Chondrocyte (in vitro differentiated cells): ENCODE data around the gene SPNS1. TPM values are rescaled to one million over a fixed set of nuclear protein-coding genes. Genes with fewer than 3 reads are reported as not detected.

Source experiments
- DNase-seq: peaks from one replicate; pipeline ENCODE4 v3.0.0; 2021; ENCODE audit warnings: mixed read lengths, low spot score
- H3K27ac Mint-ChIP-seq: one replicate; pipeline ENCODE4 v1.8.0; 2021; ENCODE audit warnings: mild to moderate bottlenecking, moderate library complexity, mixed read lengths; ENCODE audit not compliant: unreplicated experiment
- H3K27me3 Mint-ChIP-seq: 2 replicates; pipeline ENCODE4 v1.8.0; 2021; ENCODE audit warnings: low read depth, mixed read lengths
- H3K36me3 Mint-ChIP-seq: 2 replicates; pipeline ENCODE4 v1.8.0; 2021; ENCODE audit warnings: low read depth, mixed read lengths
- H3K4me1 Mint-ChIP-seq: 2 replicates; pipeline ENCODE4 v1.8.0; 2021; ENCODE audit warnings: low read depth, mild to moderate bottlenecking, mixed read lengths
- H3K4me3 Mint-ChIP-seq: one replicate; pipeline ENCODE4 v1.8.0; 2021; ENCODE audit warnings: mild to moderate bottlenecking, moderate library complexity, mixed read lengths; ENCODE audit not compliant: unreplicated experiment
- H3K9me3 Mint-ChIP-seq: 2 replicates; pipeline ENCODE4 v1.8.0; 2021; ENCODE audit warnings: low read depth, mixed read lengths
- CTCF ChIP-seq: fragments of 200-600 bp; sonication (generic); IDR thresholded peaks from 2 replicates; pipeline ENCODE4 v1.5.0; 2021; ENCODE audit warnings: antibody characterized with exemption, mild to moderate bottlenecking, moderate library complexity
- total RNA-seq: library from RNA; stranded (reverse); gene quantifications from 3 replicates; pipeline ENCODE4 v1.2.1, GENCODE V29; 2021

SPNS1 gene
- total RNA-seq, 1 donor from 2014 or later = 60.8 TPM

- no peak overlapping the region for H3K4me3 Mint-ChIP-seq
- no peak for DNase-seq
- no peaks in the 10 kb centered on the region for H3K9me3 Mint-ChIP-seq
- peaks cover 3% of the 10 kb centered on the region for H3K27me3 Mint-ChIP-seq
- no peak overlapping the region for H3K27ac Mint-ChIP-seq
- TF ChIP-seq CTCF = no peak
- H3K4me1 Mint-ChIP-seq = peaks cover 4% of the 10 kb centered on the region
- peaks cover 2% of the 10 kb centered on the region for H3K36me3 Mint-ChIP-seq
Observed at GRCh38 chr16:28930652-28931051, 43.9 kb upstream of the SPNS1 start.

GRCh38 chr16:28931801-28932225, 42.8 kb upstream of the SPNS1 start, which contains the start of gene CD19:
CD19 (plus strand) TSS chr16:28931971; CDS start chr16:28932001, 30 bp downstream.
- DNase-seq = no peak
- TF ChIP-seq CTCF = no peak
- H3K27me3 Mint-ChIP-seq = peaks cover 3% of the 10 kb centered on the region
- no peak within 1 kb of the TSS for H3K27ac Mint-ChIP-seq
- H3K4me3 Mint-ChIP-seq = no peak within 1 kb of the TSS
- no peaks in the 10 kb centered on the region for H3K4me1 Mint-ChIP-seq
- peaks cover 2% of the 10 kb centered on the region for H3K36me3 Mint-ChIP-seq
- H3K9me3 Mint-ChIP-seq = no peaks in the 10 kb centered on the region

- Mint-ChIP-seq H3K4me1 (no peaks in the 10 kb centered on the region), H3K27me3 (peaks cover 3% of the 10 kb centered on the region), H3K27ac (no peak overlapping the region), H3K36me3 (peaks cover 2% of the 10 kb centered on the region), H3K4me3 (no peak overlapping the region), H3K9me3 (no peaks in the 10 kb centered on the region)
- DNase-seq = no peak
- TF ChIP-seq CTCF = no peak
Observed at GRCh38 chr16:28932339-28933141, 42.0 kb upstream of the SPNS1 start.

DNA sequence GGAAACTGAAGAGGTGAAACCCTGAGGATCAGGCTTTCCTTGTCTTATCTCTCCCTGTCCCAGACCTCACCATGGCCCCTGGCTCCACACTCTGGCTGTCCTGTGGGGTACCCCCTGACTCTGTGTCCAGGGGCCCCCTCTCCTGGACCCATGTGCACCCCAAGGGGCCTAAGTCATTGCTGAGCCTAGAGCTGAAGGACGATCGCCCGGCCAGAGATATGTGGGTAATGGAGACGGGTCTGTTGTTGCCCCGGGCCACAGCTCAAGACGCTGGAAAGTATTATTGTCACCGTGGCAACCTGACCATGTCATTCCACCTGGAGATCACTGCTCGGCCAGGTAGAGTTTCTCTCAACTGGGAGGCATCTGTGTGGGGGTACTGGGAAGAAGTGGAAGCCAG, 41.4 kb upstream of the SPNS1 start:
- Mint-ChIP-seq H3K4me3 (no peak overlapping the region), H3K4me1 (no peaks in the 10 kb centered on the region), H3K9me3 (no peaks in the 10 kb centered on the region), H3K27me3 (peaks cover 3% of the 10 kb centered on the region), H3K36me3 (peaks cover 2% of the 10 kb centered on the region), H3K27ac (no peak overlapping the region)
- DNase-seq = no peak
- no peak for TF ChIP-seq CTCF

DNA sequence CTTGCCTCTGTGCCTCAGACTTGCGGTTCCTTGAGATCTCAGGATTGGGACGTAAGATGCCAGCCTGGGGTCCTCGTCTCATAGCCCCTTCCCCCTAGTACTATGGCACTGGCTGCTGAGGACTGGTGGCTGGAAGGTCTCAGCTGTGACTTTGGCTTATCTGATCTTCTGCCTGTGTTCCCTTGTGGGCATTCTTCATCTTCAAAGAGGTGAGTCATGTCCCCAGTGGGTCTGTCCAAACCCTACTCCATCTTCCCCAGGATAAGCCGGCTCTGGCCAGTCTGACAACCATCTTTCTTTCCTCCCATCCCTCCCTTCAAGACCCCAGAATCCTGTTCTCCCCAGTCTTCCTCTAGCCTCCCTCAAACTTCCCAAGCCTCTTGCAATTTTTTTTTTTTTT, 39.2 kb upstream of the SPNS1 start:
- H3K9me3 Mint-ChIP-seq = no peaks in the 10 kb centered on the region
- H3K36me3 Mint-ChIP-seq = peaks cover 2% of the 10 kb centered on the region
- peaks cover 8% of the 10 kb centered on the region for H3K27me3 Mint-ChIP-seq
- no peaks in the 10 kb centered on the region for H3K4me1 Mint-ChIP-seq
- H3K4me3 Mint-ChIP-seq = no peak overlapping the region
- TF ChIP-seq CTCF = no peak
- H3K27ac Mint-ChIP-seq = no peak overlapping the region
- no peak for DNase-seq
